Suprapubic skin (tissue), 4 donors: ENCODE measurements around the gene CLEC11A.

ENCODE experiments used
- EP300 ChIP-seq: sonication (generic); formaldehyde crosslinking; IDR thresholded peaks from one replicate; pipeline ENCODE4 v1.6.1; 2017; ENCODE audit warnings: antibody characterized with exemption
- POLR2A ChIP-seq, 2 donors: fragments of 450-650 bp; IDR thresholded peaks; one replicate each; pipeline ENCODE4 v1.6.1; 2017; ENCODE audit warnings: antibody characterized with exemption in 2 of 2, mild to moderate bottlenecking in 2 of 2, moderate library complexity in 2 of 2
- POLR2AphosphoS5 ChIP-seq, 3 donors: sonication (generic); formaldehyde crosslinking; IDR thresholded peaks; one replicate each; pipeline ENCODE4 v1.6.1; 2017; ENCODE audit warnings: antibody characterized with exemption in 3 of 3
- TF ChIP-seq, protein P1 (sequence below), 2 donors: fragments of 200-600 bp in 1 of 2; fragments of 450-650 bp in 1 of 2; sonication (generic) in 1 of 2; IDR thresholded peaks; one replicate each; pipeline ENCODE4 v1.5.1; 2016 to 2019; ENCODE audit warnings: antibody characterized with exemption in 2 of 2, mild to moderate bottlenecking in 1 of 2, moderate library complexity in 1 of 2

GRCh38 chr19:50711805-50712204 lies 11.4 kb upstream of the CLEC11A start:
- TF ChIP-seq POLR2A (IDR thresholded peaks at IDR 0.05) (no peak), POLR2AphosphoS5 (IDR thresholded peaks at IDR 0.05) (no peak), EP300 (no peak)
- TF ChIP-seq, protein P1, sequence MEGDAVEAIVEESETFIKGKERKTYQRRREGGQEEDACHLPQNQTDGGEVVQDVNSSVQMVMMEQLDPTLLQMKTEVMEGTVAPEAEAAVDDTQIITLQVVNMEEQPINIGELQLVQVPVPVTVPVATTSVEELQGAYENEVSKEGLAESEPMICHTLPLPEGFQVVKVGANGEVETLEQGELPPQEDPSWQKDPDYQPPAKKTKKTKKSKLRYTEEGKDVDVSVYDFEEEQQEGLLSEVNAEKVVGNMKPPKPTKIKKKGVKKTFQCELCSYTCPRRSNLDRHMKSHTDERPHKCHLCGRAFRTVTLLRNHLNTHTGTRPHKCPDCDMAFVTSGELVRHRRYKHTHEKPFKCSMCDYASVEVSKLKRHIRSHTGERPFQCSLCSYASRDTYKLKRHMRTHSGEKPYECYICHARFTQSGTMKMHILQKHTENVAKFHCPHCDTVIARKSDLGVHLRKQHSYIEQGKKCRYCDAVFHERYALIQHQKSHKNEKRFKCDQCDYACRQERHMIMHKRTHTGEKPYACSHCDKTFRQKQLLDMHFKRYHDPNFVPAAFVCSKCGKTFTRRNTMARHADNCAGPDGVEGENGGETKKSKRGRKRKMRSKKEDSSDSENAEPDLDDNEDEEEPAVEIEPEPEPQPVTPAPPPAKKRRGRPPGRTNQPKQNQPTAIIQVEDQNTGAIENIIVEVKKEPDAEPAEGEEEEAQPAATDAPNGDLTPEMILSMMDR (IDR thresholded peaks at IDR 0.05): no peak
